ENCODE data around the gene KRTAP19-8.

DNA sequence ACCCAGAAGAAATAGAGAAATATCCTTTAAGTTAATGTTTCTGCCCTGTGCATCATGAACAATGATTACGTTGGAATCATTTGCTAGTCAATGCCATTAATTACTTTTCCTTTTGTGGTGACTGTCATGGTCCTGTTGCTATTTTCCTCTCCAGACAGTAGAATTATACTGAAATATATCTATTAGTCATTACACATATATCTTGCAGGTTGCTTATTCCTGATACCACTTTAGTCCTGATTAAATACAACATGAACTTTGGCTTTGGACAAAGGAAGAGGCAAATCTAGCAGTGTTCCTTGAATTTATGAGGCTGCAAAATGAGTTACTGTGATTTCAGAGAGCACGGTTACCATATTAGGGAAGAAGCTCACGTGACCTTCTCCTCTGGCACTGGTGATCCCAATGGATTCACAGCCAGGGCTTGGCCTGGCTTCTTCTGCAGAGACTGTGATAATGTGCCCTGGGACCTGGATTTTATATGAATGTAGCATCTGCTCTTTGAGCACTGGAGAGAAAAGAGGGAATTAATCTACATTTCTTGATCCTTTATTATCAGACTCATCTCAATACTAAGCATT is 12.4 kb upstream of the KRTAP19-8 start:
- TF ChIP-seq POLR2A (IDR thresholded peaks at IDR 0.05) (no peak), CTCF (IDR thresholded peaks at IDR 0.05 in 4 of 5, conservative IDR thresholded peaks at IDR 0.05 in 1 of 5) (no peak)
